Measurements from ENCODE around the gene TMEM82. TPM values are rescaled to one million over a fixed set of nuclear protein-coding genes. Genes with fewer than 3 reads are reported as not detected.

Gene TMEM82
- total and polyA plus RNA-seq, 2 experiments from 2014 or later: 0.42 TPM; not detected in 1

DNA sequence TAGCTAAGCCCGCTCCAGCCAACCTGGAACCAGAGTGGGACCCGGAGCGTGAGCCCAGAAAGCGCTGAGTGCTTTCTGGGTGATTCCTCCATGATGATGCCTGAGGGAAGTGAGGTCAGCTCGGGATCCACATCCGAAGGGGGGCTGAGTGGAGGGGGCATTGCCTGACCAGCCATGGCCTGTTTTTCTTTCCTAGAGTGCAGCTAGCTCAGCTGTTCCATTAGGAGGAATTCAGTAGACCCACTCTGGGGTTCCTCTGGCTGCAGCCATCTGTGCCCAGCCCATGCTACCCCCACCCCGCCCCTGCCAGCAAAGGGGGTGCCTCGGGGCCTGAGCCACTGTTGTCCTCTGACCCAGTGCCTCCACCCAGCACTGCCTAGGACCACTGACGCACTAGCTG is 15.8 kb upstream of the TMEM82 start:
- no peaks in the 10 kb centered on the region; the same call in none of the 2 replicates for H4K20me1 ChIP-seq (replicated peaks; ENCODE audit: insufficient read depth)
- H3K27me3 ChIP-seq (ENCODE audit: insufficient read depth): no peaks in the 10 kb centered on the region
- ATAC-seq: no peak
- H3K36me3 ChIP-seq (ENCODE audit: insufficient read depth): no peaks in the 10 kb centered on the region; the same call in 1 of the 2 replicates
- H3K36me3 Mint-ChIP-seq (ENCODE audit: low read depth): peaks cover 26% of the 10 kb centered on the region
- no peaks in the 10 kb centered on the region for H3K79me2 ChIP-seq (replicated peaks; ENCODE audit: insufficient read depth)
- H2AFZ ChIP-seq: no peak overlapping the region
- H3K9me3 Mint-ChIP-seq: no peaks in the 10 kb centered on the region
- H3K4me2 ChIP-seq: no peak overlapping the region
- no peak overlapping the region for H3K4me3 ChIP-seq
- H3K27ac ChIP-seq (ENCODE audit: low read depth): no peak overlapping the region
- peaks cover 8% of the 10 kb centered on the region for H3K27me3 Mint-ChIP-seq (ENCODE audit: insufficient read depth, low read depth, poor library complexity)
- H3K9me2 ChIP-seq (ENCODE audit: insufficient read depth): no peaks in the 10 kb centered on the region
- H3F3A ChIP-seq (replicated peaks; ENCODE audit: low read depth): no peaks in the 10 kb centered on the region
- H3K4me1 ChIP-seq (ENCODE audit: insufficient read depth): no peaks in the 10 kb centered on the region
- no peaks in the 10 kb centered on the region for H3K4me1 Mint-ChIP-seq
- no peak overlapping the region for H3K27ac Mint-ChIP-seq
- no peak for TF ChIP-seq ZNF331 (CRISPR knock-in tag; IDR thresholded peaks at IDR 0.05; ENCODE audit: low read depth)
- TF ChIP-seq POLR2AphosphoS5 (IDR thresholded peaks at IDR 0.05; ENCODE audit: low read depth): no peak
- DNase-seq (ENCODE audit: low spot score): no peak
- no peak overlapping the region for H3K4me3 Mint-ChIP-seq

DNA sequence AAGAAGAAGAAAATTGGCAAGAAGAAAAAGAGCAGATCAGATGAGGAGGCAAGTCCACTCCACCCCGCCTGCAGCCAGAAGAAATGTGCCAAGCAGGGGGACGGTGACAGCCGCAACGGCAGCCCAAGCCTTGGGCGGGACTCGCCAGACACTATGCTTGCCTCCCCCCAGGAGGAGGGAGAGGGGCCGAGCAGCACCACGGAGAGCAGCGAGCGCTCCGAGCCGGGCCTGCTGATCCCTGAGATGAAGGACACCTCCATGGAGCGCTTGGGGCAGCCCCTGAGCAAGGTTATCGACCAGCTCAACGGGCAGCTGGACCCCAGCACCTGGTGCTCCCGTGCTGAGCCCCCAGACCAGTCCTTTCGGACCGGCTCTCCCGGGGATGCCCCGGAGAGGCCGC is 15.3 kb upstream of the TMEM82 start:
- no peaks in the 10 kb centered on the region for H3K9me3 Mint-ChIP-seq
- H3F3A ChIP-seq (replicated peaks; ENCODE audit: low read depth): no peaks in the 10 kb centered on the region
- no peak overlapping the region for H3K4me2 ChIP-seq
- H3K27me3 Mint-ChIP-seq (ENCODE audit: insufficient read depth, low read depth, poor library complexity): peaks cover 8% of the 10 kb centered on the region
- no peaks in the 10 kb centered on the region; the same call in 1 of the 2 replicates for H4K20me1 ChIP-seq (replicated peaks; ENCODE audit: insufficient read depth)
- TF ChIP-seq CREB1 (CRISPR knock-in tag; IDR thresholded peaks at IDR 0.05; ENCODE audit: low read depth): no peak
- no peak for TF ChIP-seq POLR2AphosphoS5 (IDR thresholded peaks at IDR 0.05; ENCODE audit: low read depth)
- TF ChIP-seq, protein P1, sequence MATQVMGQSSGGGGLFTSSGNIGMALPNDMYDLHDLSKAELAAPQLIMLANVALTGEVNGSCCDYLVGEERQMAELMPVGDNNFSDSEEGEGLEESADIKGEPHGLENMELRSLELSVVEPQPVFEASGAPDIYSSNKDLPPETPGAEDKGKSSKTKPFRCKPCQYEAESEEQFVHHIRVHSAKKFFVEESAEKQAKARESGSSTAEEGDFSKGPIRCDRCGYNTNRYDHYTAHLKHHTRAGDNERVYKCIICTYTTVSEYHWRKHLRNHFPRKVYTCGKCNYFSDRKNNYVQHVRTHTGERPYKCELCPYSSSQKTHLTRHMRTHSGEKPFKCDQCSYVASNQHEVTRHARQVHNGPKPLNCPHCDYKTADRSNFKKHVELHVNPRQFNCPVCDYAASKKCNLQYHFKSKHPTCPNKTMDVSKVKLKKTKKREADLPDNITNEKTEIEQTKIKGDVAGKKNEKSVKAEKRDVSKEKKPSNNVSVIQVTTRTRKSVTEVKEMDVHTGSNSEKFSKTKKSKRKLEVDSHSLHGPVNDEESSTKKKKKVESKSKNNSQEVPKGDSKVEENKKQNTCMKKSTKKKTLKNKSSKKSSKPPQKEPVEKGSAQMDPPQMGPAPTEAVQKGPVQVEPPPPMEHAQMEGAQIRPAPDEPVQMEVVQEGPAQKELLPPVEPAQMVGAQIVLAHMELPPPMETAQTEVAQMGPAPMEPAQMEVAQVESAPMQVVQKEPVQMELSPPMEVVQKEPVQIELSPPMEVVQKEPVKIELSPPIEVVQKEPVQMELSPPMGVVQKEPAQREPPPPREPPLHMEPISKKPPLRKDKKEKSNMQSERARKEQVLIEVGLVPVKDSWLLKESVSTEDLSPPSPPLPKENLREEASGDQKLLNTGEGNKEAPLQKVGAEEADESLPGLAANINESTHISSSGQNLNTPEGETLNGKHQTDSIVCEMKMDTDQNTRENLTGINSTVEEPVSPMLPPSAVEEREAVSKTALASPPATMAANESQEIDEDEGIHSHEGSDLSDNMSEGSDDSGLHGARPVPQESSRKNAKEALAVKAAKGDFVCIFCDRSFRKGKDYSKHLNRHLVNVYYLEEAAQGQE (IDR thresholded peaks at IDR 0.05; ENCODE audit: unreplicated experiment): peak; percentile 63
- H3K79me2 ChIP-seq (replicated peaks; ENCODE audit: insufficient read depth): no peaks in the 10 kb centered on the region
- H3K27me3 ChIP-seq (ENCODE audit: insufficient read depth): no peaks in the 10 kb centered on the region
- no peaks in the 10 kb centered on the region for H3K36me3 ChIP-seq (ENCODE audit: insufficient read depth)
- H2AFZ ChIP-seq: no peak overlapping the region
- DNase-seq (ENCODE audit: low spot score): no peak
- peaks cover 26% of the 10 kb centered on the region for H3K36me3 Mint-ChIP-seq (ENCODE audit: low read depth)
- no peak overlapping the region for H3K4me3 Mint-ChIP-seq
- no peak overlapping the region for H3K27ac Mint-ChIP-seq
- no peaks in the 10 kb centered on the region for H3K4me1 Mint-ChIP-seq
- no peak overlapping the region for H3K27ac ChIP-seq (ENCODE audit: low read depth)
- no peaks in the 10 kb centered on the region for H3K4me1 ChIP-seq (ENCODE audit: insufficient read depth)
- H3K4me3 ChIP-seq: no peak overlapping the region
- H3K9me2 ChIP-seq (ENCODE audit: insufficient read depth): no peaks in the 10 kb centered on the region
- peak; percentile 49 for ATAC-seq

DNA sequence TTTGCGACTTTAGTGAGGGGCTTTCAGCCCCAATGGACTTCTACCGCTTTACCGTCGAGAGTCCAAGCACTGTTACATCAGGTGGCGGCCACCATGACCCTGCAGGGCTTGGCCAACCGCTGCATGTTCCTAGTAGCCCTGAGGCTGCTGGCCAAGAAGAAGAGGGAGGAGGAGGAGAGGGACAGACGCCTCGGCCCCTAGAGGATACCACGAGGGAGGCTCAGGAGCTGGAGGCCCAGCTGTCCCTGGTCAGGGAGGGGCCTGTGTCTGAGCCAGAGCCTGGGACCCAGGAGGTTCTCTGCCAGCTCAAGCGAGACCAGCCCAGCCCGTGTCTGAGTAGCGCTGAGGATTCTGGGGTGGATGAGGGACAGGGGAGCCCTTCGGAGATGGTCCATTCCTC is 14.9 kb upstream of the TMEM82 start:
- Mint-ChIP-seq H3K36me3 (ENCODE audit: low read depth) (peaks cover 29% of the 10 kb centered on the region), H3K27me3 (ENCODE audit: insufficient read depth, low read depth, poor library complexity) (peaks cover 8% of the 10 kb centered on the region), H3K27ac (0 out of 2 replicates have a peak overlapping the region, but pooled peaks have one; percentile 67), H3K4me1 (no peaks in the 10 kb centered on the region), H3K9me3 (no peaks in the 10 kb centered on the region), H3K4me3 (no peak overlapping the region; the same call in 2 of the 3 replicates)
- no peak overlapping the region for H3K4me2 ChIP-seq
- no peaks in the 10 kb centered on the region for H3K4me1 ChIP-seq (ENCODE audit: insufficient read depth)
- no peak overlapping the region for H3K4me3 ChIP-seq
- ATAC-seq (no peak), DNase-seq (ENCODE audit: low spot score) (no peak)
- no peaks in the 10 kb centered on the region for H3K79me2 ChIP-seq (replicated peaks; ENCODE audit: insufficient read depth)
- H3K27me3 ChIP-seq (ENCODE audit: insufficient read depth): no peaks in the 10 kb centered on the region
- no peaks in the 10 kb centered on the region for H3F3A ChIP-seq (replicated peaks; ENCODE audit: low read depth)
- H2AFZ ChIP-seq: no peak overlapping the region
- H3K9me2 ChIP-seq (ENCODE audit: insufficient read depth): no peaks in the 10 kb centered on the region
- H3K27ac ChIP-seq (ENCODE audit: low read depth): no peak overlapping the region
- no peaks in the 10 kb centered on the region for H3K36me3 ChIP-seq (ENCODE audit: insufficient read depth)
- H4K20me1 ChIP-seq (replicated peaks; ENCODE audit: insufficient read depth): no peaks in the 10 kb centered on the region
- TF ChIP-seq, protein P2, sequence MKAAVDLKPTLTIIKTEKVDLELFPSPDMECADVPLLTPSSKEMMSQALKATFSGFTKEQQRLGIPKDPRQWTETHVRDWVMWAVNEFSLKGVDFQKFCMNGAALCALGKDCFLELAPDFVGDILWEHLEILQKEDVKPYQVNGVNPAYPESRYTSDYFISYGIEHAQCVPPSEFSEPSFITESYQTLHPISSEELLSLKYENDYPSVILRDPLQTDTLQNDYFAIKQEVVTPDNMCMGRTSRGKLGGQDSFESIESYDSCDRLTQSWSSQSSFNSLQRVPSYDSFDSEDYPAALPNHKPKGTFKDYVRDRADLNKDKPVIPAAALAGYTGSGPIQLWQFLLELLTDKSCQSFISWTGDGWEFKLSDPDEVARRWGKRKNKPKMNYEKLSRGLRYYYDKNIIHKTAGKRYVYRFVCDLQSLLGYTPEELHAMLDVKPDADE (IDR thresholded peaks at IDR 0.05): no peak
- TF ChIP-seq, protein P3, sequence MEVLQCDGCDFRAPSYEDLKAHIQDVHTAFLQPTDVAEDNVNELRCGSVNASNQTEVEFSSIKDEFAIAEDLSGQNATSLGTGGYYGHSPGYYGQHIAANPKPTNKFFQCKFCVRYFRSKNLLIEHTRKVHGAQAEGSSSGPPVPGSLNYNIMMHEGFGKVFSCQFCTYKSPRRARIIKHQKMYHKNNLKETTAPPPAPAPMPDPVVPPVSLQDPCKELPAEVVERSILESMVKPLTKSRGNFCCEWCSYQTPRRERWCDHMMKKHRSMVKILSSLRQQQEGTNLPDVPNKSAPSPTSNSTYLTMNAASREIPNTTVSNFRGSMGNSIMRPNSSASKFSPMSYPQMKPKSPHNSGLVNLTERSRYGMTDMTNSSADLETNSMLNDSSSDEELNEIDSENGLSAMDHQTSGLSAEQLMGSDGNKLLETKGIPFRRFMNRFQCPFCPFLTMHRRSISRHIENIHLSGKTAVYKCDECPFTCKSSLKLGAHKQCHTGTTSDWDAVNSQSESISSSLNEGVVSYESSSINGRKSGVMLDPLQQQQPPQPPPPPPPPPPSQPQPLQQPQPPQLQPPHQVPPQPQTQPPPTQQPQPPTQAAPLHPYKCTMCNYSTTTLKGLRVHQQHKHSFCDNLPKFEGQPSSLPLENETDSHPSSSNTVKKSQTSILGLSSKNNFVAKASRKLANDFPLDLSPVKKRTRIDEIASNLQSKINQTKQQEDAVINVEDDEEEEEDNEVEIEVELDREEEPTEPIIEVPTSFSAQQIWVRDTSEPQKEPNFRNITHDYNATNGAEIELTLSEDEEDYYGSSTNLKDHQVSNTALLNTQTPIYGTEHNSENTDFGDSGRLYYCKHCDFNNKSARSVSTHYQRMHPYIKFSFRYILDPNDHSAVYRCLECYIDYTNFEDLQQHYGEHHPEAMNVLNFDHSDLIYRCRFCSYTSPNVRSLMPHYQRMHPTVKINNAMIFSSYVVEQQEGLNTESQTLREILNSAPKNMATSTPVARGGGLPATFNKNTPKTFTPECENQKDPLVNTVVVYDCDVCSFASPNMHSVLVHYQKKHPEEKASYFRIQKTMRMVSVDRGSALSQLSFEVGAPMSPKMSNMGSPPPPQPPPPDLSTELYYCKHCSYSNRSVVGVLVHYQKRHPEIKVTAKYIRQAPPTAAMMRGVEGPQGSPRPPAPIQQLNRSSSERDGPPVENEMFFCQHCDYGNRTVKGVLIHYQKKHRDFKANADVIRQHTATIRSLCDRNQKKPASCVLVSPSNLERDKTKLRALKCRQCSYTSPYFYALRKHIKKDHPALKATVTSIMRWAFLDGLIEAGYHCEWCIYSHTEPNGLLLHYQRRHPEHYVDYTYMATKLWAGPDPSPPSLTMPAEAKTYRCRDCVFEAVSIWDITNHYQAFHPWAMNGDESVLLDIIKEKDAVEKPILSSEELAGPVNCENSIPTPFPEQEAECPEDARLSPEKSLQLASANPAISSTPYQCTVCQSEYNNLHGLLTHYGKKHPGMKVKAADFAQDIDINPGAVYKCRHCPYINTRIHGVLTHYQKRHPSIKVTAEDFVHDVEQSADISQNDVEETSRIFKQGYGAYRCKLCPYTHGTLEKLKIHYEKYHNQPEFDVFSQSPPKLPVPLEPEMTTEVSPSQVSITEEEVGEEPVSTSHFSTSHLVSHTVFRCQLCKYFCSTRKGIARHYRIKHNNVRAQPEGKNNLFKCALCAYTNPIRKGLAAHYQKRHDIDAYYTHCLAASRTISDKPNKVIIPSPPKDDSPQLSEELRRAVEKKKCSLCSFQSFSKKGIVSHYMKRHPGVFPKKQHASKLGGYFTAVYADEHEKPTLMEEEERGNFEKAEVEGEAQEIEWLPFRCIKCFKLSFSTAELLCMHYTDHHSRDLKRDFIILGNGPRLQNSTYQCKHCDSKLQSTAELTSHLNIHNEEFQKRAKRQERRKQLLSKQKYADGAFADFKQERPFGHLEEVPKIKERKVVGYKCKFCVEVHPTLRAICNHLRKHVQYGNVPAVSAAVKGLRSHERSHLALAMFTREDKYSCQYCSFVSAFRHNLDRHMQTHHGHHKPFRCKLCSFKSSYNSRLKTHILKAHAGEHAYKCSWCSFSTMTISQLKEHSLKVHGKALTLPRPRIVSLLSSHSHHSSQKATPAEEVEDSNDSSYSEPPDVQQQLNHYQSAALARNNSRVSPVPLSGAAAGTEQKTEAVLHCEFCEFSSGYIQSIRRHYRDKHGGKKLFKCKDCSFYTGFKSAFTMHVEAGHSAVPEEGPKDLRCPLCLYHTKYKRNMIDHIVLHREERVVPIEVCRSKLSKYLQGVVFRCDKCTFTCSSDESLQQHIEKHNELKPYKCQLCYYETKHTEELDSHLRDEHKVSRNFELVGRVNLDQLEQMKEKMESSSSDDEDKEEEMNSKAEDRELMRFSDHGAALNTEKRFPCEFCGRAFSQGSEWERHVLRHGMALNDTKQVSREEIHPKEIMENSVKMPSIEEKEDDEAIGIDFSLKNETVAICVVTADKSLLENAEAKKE (CRISPR knock-in tag; IDR thresholded peaks at IDR 0.05): no peak

All from GM23338 (cell line).